PFSK-1 (cell line): ENCODE results near the gene PTPRT.

ENCODE experiments used
- POLR2AphosphoS5 ChIP-seq: IDR thresholded peaks from 2 replicates; pipeline ENCODE4 v1.6.1; 2012; ENCODE audit warnings: low read depth, mild to moderate bottlenecking, control low read depth, low read length, moderate library complexity
- REST ChIP-seq, 2 experiments: IDR thresholded peaks; 2 replicates each; pipeline versions ENCODE4 v1.6.1 to v1.8.0; 2011 to 2012; ENCODE audit warnings: low read depth in 2 of 2, low read length in 2 of 2, control low read depth in 1 of 2, inconsistent platforms in 1 of 2, mild to moderate bottlenecking in 1 of 2, moderate library complexity in 1 of 2; ENCODE audit not compliant: insufficient read depth in 1 of 2
- SIN3A ChIP-seq: IDR thresholded peaks from 2 replicates; pipeline ENCODE4 v1.6.1; 2012; ENCODE audit warnings: mild to moderate bottlenecking, low read length, moderate library complexity, borderline replicate concordance; ENCODE audit not compliant: insufficient read depth

GRCh38 chr20:42475773-42476172 lies 713.9 kb downstream of the PTPRT start:
- TF ChIP-seq POLR2AphosphoS5 (no peak), REST (IDR thresholded peaks at IDR 0.05; ENCODE audit: insufficient read depth in 1 of 2, low read depth in 2 of 2, low read length in 2 of 2) (no peak), SIN3A (no peak)
